Adrenal gland (tissue), 5 donors: Measurements from ENCODE around the gene TMEM26.

Source experiments
- POLR2A ChIP-seq, 2 donors: fragments of 450-650 bp; IDR thresholded peaks; one replicate each; pipeline ENCODE4 v1.6.1; 2017; ENCODE audit warnings: antibody characterized with exemption in 2 of 2, mild to moderate bottlenecking in 2 of 2, moderate library complexity in 1 of 2
- TF ChIP-seq, protein P1 (sequence below), 6 experiments: fragments of 450-650 bp in 4 of 6; fragments of 200-600 bp in 2 of 6; sonication (generic) in 1 of 6; IDR thresholded peaks; 1 replicate in 5 of 6; 2 replicates in 1 of 6; pipeline versions ENCODE4 v1.5.1 to v1.8.0; 2016 to 2021; ENCODE audit warnings: antibody characterized with exemption in 6 of 6, mild to moderate bottlenecking in 2 of 6, moderate library complexity in 1 of 6
- donor health status: DM: no; HTN: no; CAD: no.

DNA sequence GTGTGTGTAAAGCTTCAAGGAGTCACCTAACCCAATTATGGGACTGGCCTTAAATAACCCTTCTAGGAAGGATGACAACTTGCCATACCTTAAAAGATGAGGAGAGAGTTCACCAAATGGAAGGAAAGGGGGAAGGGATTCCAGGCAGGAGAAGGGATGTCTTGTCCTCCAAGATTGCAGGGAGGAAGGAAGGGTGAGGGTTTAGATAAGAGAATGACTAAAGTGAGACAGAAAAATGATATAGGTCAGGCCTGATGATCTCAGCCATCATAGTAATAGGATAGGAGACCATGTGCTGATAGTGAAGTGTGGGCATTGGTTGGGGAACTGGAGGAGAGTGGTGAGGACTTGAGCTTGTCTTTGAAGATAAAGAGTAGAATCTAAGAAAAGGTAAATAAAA lies 7.7 kb upstream of the TMEM26 start:
- TF ChIP-seq, protein P1, sequence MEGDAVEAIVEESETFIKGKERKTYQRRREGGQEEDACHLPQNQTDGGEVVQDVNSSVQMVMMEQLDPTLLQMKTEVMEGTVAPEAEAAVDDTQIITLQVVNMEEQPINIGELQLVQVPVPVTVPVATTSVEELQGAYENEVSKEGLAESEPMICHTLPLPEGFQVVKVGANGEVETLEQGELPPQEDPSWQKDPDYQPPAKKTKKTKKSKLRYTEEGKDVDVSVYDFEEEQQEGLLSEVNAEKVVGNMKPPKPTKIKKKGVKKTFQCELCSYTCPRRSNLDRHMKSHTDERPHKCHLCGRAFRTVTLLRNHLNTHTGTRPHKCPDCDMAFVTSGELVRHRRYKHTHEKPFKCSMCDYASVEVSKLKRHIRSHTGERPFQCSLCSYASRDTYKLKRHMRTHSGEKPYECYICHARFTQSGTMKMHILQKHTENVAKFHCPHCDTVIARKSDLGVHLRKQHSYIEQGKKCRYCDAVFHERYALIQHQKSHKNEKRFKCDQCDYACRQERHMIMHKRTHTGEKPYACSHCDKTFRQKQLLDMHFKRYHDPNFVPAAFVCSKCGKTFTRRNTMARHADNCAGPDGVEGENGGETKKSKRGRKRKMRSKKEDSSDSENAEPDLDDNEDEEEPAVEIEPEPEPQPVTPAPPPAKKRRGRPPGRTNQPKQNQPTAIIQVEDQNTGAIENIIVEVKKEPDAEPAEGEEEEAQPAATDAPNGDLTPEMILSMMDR (IDR thresholded peaks at IDR 0.05): no peak
- TF ChIP-seq POLR2A (IDR thresholded peaks at IDR 0.05): no peak
